GM12864 (cell line): ENCODE data around the gene GRID1.

Experiments
- DNase-seq: peaks from one replicate; pipeline ENCODE4 v3.0.0-alpha.2; 2011; ENCODE audit warnings: low read depth
- H3K4me3 ChIP-seq: 2 replicates; pipeline ENCODE4 v1.5.1; 2011; ENCODE audit warnings: mild to moderate bottlenecking, low read depth, low read length, control low read depth
- CTCF ChIP-seq: IDR thresholded peaks from 2 replicates; pipeline ENCODE4 v1.5.1; 2011; ENCODE audit warnings: low read depth, mild to moderate bottlenecking, moderate library complexity, low read length, control low read depth, inconsistent platforms; ENCODE audit errors: missing control alignments

Gene GRID1

GRCh38 chr10:85916994-85917573 lies 449.5 kb downstream of the GRID1 start:
- TF ChIP-seq CTCF = no peak
- no peak overlapping the region for H3K4me3 ChIP-seq
- no peak for DNase-seq

DNA sequence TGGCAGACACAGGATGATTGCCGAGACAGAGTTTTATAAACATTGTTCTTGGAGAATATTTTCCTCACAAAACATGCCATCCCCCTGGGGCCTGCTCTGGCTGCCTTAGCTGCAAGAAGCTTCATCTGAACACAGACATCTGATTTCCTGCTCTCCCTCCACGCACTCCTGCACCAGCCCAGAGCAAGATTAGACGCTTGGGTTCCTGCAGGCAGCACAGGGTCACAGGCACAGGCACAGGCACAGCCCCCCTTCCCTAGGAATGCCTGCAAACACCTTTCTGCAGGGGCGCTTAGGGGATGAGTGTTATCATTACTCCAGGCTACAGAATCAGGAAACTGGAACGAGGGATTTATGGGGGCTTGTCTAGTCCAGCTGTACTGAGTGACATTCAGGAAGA lies 450.3 kb downstream of the GRID1 start:
- H3K4me3 ChIP-seq = no peak overlapping the region
- no peak for TF ChIP-seq CTCF
- no peak for DNase-seq

GRCh38 chr10:85915245-85915846 lies 451.2 kb downstream of the GRID1 start:
- no peak for DNase-seq
- TF ChIP-seq CTCF = no peak
- H3K4me3 ChIP-seq = no peak overlapping the region

DNA sequence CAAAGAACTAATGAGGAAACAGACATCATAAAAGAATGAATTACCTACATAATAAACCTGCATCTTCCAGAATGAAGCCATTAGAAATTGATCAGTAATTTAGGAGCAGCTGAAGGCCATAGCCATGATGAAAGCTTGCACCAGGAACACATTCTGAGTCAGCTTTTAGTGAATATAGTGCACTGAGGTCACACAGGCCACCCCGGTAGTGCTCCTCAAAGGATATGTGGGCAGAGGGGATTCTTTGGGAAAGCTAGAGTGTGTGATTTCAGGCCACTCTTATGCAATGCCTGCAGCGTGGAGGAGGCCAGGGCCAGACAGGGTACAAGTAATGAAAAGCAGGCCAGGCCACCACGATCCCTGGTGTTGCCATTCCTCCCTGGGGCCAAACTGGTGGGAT lies 451.9 kb downstream of the GRID1 start:
- TF ChIP-seq CTCF = no peak
- H3K4me3 ChIP-seq = no peak overlapping the region
- no peak for DNase-seq

DNA sequence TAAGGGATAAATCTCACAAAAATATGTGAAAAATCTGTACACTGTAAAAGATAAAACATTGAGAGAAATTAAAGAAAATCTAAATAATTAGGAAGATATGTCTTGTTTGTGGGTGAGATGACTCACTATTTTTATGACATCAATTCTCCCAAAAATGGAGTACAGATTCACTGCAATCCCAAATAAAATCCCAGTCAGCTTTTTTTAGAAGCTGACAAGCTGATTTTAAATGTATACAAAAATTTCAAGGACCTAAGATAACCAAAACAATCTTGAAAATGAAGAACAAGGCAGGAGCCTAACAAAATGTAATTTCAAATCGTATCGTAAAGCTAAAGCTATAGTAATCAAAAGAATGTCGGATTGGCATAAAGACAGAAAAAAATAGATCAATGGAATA lies 458.1 kb downstream of the GRID1 start:
- no peak overlapping the region for H3K4me3 ChIP-seq
- no peak for DNase-seq
- TF ChIP-seq CTCF = no peak

DNA sequence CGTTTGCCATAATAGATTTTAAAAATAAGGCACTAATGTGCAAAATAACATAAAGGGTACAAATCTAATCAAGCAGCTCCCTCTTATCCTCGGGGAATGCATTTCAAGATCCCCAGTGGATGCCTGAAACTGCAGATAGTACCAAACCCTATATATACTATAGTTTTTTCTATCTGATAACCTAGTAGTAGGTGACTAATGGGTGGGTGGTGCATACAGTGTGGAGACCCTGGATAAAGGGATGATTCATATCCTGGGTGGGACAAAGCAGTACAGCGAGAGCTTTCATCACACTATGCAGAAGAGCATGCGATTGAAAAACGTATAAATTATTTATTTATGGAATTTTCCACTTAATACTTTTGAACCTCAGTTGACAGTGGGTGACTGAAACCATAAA lies 464.5 kb downstream of the GRID1 start:
- H3K4me3 ChIP-seq = no peak overlapping the region
- DNase-seq = no peak
- no peak for TF ChIP-seq CTCF

DNA sequence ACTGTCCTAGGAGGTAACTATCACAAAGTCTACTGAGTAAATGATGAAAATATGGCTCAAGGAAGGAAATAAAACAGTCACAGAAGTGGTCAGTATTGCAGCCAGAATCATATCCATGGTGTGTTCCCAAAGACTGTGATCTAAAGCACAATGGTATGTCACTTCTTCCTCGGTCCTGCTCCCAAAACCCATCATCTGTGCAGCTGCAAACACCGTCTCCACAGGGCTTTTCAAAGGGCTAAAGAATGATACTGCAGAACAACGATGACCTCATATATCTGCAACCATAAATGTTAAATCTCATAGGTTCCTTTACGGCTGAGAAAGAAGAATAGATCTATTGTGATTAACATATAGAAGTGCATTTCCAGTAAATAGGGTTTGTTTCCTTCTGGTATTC lies 465.0 kb downstream of the GRID1 start:
- no peak overlapping the region for H3K4me3 ChIP-seq
- no peak for TF ChIP-seq CTCF
- DNase-seq = no peak
